ENCODE measurements around the gene BORCS6.
A peak's percentile ranks its signal among the peaks of the same experiment; 100 is the strongest.

The BORCS6 gene

DNA sequence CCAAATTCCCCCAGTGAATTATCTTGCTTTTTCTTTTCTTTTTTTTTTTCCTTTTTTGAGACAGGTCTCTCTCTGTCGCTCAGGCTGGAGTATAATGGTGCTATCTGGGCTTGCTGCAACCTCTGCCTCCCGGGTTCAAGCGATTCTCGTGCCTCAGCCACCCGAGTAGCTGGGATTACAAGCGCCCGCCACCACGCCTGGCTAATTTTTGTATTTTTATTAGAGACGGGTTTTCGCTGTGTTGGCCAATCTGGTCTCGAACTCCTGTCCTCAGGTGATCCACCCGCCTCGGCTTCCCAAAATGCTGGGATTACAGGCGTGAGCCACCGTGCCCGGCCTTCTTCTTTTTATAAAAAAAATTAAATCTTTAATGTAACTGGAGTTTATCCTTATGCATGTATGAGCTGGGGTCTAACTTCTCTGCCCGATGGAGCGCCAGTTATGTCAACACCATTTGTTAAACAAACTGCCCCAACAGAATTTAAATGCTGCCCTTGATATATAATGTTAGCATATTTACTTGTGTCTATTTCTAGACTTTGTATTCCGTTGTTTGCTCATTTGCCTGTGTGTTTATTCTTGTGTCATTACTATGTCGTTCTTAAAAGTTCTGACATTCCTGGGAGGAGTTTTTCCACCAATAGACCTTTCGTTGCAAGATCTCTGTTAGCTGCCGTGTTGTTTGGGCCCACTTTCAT, 20.9 kb upstream of the BORCS6 start:
- DNase-seq (ENCODE audit: low read depth): peak; percentile 43
- TF ChIP-seq, protein P1, sequence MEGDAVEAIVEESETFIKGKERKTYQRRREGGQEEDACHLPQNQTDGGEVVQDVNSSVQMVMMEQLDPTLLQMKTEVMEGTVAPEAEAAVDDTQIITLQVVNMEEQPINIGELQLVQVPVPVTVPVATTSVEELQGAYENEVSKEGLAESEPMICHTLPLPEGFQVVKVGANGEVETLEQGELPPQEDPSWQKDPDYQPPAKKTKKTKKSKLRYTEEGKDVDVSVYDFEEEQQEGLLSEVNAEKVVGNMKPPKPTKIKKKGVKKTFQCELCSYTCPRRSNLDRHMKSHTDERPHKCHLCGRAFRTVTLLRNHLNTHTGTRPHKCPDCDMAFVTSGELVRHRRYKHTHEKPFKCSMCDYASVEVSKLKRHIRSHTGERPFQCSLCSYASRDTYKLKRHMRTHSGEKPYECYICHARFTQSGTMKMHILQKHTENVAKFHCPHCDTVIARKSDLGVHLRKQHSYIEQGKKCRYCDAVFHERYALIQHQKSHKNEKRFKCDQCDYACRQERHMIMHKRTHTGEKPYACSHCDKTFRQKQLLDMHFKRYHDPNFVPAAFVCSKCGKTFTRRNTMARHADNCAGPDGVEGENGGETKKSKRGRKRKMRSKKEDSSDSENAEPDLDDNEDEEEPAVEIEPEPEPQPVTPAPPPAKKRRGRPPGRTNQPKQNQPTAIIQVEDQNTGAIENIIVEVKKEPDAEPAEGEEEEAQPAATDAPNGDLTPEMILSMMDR (conservative IDR thresholded peaks at IDR 0.05; ENCODE audit: control insufficient read depth, insufficient read depth, low read depth, low read length): no peak
- peak overlapping the region; percentile 89 for H3K4me3 ChIP-seq (ENCODE audit: control insufficient read depth, low read depth, low read length)

DNA sequence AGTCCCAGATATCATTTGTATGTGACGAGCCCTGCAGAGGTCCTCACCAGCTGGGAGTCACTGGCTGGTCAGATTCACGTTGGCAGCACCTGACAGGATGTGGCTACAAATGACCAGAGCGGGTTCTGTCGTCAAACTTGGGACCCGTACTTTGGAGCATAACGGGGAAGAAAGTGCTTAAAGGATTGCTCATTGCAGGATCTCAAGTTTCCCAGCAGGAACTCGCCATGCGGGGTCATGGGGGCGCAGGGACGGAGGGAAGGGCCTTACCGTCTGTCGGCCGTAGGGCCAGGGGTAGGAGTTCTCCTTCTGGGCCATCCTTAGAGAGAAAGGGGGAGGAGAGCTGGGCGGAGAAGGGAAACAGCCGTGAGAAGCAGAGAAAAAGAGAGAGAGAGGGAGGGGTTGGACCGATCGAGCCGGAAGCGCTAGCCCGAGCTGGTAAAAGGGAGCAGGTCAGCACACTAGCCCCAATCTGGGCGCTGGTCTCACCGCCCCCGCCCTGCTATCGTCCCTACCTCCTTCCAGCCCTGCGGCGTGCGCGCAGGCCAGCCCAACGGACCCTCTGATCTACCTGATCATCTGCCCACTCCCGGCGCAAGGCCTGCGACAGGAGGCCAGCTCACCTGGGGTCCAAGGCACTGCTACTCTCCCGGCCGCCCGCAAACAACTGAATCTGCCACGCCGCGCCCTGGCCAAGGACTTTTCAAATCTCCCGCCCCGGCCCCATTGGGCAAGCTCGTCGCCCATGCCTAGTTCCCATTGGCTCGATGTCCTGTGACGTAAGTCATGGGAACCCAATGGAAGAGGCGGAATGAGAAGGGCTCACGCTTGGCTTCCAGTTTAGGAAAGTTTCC, 20.2 kb upstream of the BORCS6 start, which contains the start of gene AURKB:
Gene AURKB, minus strand, starts transcription at position 669 of the 854 bp plus-strand sequence. Its CDS starts 351 bp downstream, at position 318.
- TF ChIP-seq, protein P1 (conservative IDR thresholded peaks at IDR 0.05; ENCODE audit: control insufficient read depth, insufficient read depth, low read depth, low read length): no peak
- peak within 1 kb of the TSS; percentile 89 for H3K4me3 ChIP-seq (ENCODE audit: control insufficient read depth, low read depth, low read length)
- peak; percentile 97 for DNase-seq (ENCODE audit: low read depth)

DNA sequence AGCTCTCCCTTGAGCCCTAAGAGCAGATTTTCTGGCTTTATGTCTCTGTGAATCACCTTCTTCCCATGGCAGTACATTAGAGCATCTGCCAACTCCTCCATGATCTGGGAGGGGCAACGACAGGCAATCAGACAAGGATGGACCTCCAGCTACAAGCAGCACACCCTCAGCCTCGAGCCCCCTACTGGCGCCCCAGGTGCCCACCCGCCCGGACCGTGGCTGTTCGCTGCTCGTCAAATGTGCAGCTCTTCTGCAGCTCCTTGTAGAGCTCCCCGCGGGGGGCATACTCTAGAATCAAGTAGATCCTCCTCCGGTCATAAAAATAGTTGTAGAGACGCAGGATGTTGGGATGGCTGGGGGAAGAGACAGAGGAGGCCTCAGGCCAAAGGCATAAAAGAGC, 16.6 kb upstream of the BORCS6 start:
- no peak overlapping the region for H3K4me3 ChIP-seq (ENCODE audit: control insufficient read depth, low read depth, low read length)
- TF ChIP-seq, protein P1 (conservative IDR thresholded peaks at IDR 0.05; ENCODE audit: control insufficient read depth, insufficient read depth, low read depth, low read length): no peak

DNA sequence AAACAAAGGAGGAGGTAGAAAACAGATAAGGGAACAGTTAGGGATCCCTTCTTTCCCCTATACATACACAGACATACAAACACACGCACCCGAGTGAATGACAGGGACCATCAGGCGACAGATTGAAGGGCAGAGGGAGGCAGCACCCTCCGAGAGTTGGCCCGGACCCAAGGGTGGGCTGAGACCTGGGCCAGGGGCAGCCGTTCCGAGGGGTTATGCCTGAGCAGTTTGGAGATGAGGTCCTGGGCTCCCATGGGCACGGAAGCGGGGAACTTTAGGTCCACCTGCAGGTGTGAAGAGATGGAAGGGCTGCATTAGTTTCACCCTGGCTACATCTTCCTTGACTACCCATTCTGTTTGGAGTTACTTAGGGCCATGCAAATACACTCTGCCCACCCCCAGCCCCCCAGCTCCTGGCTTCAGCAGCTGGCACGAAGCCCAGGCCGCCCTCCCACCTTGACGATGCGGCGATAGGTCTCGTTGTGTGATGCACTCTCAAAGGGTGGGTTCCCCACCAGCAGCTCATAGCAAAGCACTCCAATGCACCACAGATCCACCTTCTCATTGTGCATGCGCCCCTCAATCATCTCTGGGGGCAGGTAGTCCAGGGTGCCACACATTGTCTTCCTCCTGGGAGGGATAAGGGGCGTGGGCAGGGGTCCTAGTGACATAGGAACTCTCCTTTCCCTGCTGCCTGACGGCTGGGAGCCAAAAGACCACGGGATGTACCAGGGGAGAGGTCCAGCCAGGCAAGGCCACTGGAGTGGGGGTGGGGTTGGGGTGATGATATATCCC, 15.0 kb upstream of the BORCS6 start:
- TF ChIP-seq, protein P1 (conservative IDR thresholded peaks at IDR 0.05; ENCODE audit: control insufficient read depth, insufficient read depth, low read depth, low read length): no peak
- H3K4me3 ChIP-seq (ENCODE audit: control insufficient read depth, low read depth, low read length): no peak overlapping the region
- DNase-seq (ENCODE audit: low read depth): no peak

More for the DNA sequence above, 16.6 kb upstream of the BORCS6 start:
- DNase-seq (ENCODE audit: low read depth): no peak

DNA sequence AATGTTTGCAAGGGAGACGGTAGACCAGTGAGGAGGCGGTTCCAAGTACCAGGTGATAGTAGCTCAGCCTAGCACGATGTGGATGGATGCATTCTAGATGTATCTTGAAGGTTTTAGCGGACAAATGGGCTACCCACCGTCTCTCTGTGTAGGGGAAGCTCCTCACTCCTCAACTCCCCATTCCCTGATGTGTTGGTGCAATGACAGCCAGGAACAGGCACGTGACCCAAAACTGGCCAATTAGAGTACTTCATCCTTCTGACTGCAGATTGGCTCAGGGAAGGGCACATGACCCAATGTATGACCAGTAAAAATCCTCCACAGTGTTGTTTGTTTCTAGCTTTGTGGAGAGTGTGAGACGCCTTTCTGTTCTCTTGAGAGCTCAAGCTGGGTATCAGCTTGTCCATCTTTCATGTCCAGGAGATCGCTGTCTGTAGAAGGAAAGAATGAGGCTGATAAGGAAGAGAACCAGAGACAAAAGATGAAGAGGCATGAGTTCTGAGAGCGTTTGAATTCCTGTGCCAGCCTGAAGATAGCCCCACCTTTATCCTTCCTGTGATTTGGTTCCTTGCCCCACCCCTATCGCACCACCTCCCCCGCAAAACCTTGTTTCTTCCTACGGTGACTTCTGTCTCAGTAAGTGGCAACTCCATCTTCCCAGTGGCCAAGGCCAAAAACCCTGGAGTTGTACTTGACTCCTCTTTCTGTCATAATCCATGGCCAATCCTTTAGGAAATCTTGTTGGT, 2.3 kb upstream of the BORCS6 start:
- peak; percentile 95 for DNase-seq (ENCODE audit: low read depth)
- peak overlapping the region; percentile 41 for H3K4me3 ChIP-seq (ENCODE audit: control insufficient read depth, low read depth, low read length)
- TF ChIP-seq, protein P1 (conservative IDR thresholded peaks at IDR 0.05; ENCODE audit: control insufficient read depth, insufficient read depth, low read depth, low read length): no peak

DNA sequence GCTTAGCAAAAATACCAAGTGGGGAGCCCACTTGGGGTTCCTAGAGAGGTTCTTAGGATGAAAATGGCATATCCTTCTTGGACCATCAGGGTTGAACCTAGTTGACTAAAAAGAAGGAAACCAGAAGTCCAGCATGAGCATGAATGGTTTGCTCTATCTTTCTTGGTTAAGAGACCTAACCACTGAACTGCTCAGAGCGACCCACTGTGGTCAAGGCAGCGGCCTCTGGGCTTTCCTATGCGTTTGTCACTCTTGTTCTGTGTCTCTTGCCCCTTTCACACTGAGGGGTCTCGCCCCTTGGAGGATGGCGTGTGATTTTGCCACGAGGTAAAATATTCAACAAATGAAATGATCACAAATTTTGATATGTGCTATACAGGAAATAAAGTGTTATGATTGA, 526 bp upstream of the BORCS6 start:
- H3K4me3 ChIP-seq (ENCODE audit: control insufficient read depth, low read depth, low read length): peak overlapping the region; percentile 71
- TF ChIP-seq, protein P1 (conservative IDR thresholded peaks at IDR 0.05; ENCODE audit: control insufficient read depth, insufficient read depth, low read depth, low read length): no peak
- no peak for DNase-seq (ENCODE audit: low read depth)

Data from fibroblast of mammary gland (primary cell).